Activated T-helper 2 cell treated with anti-CD3 and anti-CD28 coated beads, Interferon-gamma antibody, Interleukin-2, Interleukin-4, amounts not matched to agents 10 μg/mL and 5 μg/mL and 100 μg/mL, durations not matched to agents 14 hours and 24 hours and 36 hours (primary cell): ENCODE results near the gene CYBRD1. TPM values are rescaled to one million over a fixed set of nuclear protein-coding genes. Genes with fewer than 3 reads are reported as not detected.
A peak's percentile ranks its signal among the peaks of the same experiment; 100 is the strongest.
"Not testable (repeated sequence)": the region's sequence is repeated elsewhere in the genome, so short reads cannot be mapped to it uniquely, and the experiment has no call there.

Source experiments
- DNase-seq: peaks from one replicate; pipeline ENCODE4 v3.0.0; 2021; ENCODE audit warnings: low spot score
- H3K27ac Mint-ChIP-seq: one replicate; pipeline ENCODE4 v1.8.0; 2021; ENCODE audit warnings: mixed read lengths
- H3K27me3 Mint-ChIP-seq: one replicate; pipeline ENCODE4 v1.8.0; 2021; ENCODE audit warnings: low read depth, mixed read lengths
- H3K36me3 Mint-ChIP-seq: one replicate; pipeline ENCODE4 v1.8.0; 2021; ENCODE audit warnings: low read depth, mixed read lengths
- H3K4me1 Mint-ChIP-seq: one replicate; pipeline ENCODE4 v1.8.0; 2021; ENCODE audit warnings: low read depth, mixed read lengths
- H3K4me3 Mint-ChIP-seq: one replicate; pipeline ENCODE4 v1.8.0; 2021; ENCODE audit warnings: low read depth, mild to moderate bottlenecking, moderate library complexity, mixed read lengths
- H3K9me3 Mint-ChIP-seq: one replicate; pipeline ENCODE4 v1.8.0; 2021; ENCODE audit warnings: mixed read lengths
- intact Hi-C: fragments of 100-400 bp; cut with micrococcal nuclease; formaldehyde crosslinking; loops from one replicate; pipeline ENCODE4 v1.15.1; 2023
- total RNA-seq: library from RNA; stranded (reverse); gene quantifications from 2 replicates; pipeline ENCODE4 v1.2.3, GENCODE V29; 2022

Gene CYBRD1
- total RNA-seq, 1 donor from 2014 or later, result 5.7 TPM

DNA sequence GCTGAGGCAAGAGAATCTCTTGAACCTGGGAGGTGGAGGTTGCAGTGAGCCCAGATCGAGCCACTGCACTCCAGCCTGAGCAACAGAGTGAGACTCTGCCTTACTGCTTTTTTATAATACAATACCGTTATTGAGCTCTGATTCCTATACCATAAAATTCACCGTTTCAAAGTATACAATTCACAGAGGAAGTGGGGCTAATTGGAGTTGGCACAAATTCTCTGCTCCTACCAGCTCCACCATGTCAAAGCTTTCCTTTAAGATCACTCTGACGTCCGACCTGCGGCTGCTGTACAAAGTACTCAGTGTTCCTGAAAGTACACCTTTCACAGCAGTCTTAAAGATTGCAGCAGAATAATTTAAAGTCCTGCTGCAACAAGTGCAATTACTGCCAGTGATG lies 29.6 kb upstream of the CYBRD1 start:
- Mint-ChIP-seq H3K4me3 (no peak overlapping the region), H3K9me3 (peaks cover 11% of the 10 kb centered on the region), H3K27ac (no peak overlapping the region), H3K27me3 (no peaks in the 10 kb centered on the region), H3K4me1 (no peaks in the 10 kb centered on the region), H3K36me3 (peaks cover 8% of the 10 kb centered on the region)
- intact Hi-C loops, result no loop called here
- DNase-seq, result no peak

DNA sequence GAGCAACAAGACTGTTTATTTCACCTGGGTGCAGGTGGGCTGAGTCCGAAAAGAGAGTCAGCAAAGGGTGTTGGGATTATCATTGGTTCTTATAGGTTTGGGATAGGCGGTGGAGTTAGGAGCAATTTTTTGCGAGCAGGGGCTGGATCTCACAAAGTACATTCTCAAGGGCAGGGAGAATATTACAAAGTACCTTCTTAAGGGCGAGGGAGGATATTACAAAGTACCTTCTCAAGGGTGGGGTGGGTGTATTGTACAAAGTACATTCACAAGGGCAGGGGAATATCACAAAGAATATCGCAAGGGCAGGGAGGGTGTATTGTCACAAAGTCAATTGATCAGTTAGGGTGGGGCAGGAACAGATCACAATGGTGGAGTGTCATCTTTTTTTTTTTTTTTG lies 24.6 kb upstream of the CYBRD1 start:
- intact Hi-C loops, H3K4me1 Mint-ChIP-seq, H3K9me3 Mint-ChIP-seq, H3K4me3 Mint-ChIP-seq, H3K36me3 Mint-ChIP-seq, H3K27me3 Mint-ChIP-seq, H3K27ac Mint-ChIP-seq, DNase-seq: not testable (repeated sequence)

GRCh38 chr2:171505374-171505773 lies 16.9 kb upstream of the CYBRD1 start:
- Mint-ChIP-seq H3K27ac (no peak overlapping the region), H3K4me3 (no peak overlapping the region), H3K4me1 (peaks cover 4% of the 10 kb centered on the region), H3K9me3 (no peaks in the 10 kb centered on the region), H3K36me3 (no peaks in the 10 kb centered on the region), H3K27me3 (peaks cover 17% of the 10 kb centered on the region)
- no peak for DNase-seq
- intact Hi-C loops, result no loop called here

- Mint-ChIP-seq H3K27me3 (peaks cover 14% of the 10 kb centered on the region), H3K9me3 (no peaks in the 10 kb centered on the region), H3K36me3 (no peaks in the 10 kb centered on the region), H3K27ac (no peak overlapping the region), H3K4me3 (no peak overlapping the region), H3K4me1 (peaks cover 7% of the 10 kb centered on the region)
- intact Hi-C loops, result no loop called here
- no peak for DNase-seq
Observed at GRCh38 chr2:171509945-171510731, 12.1 kb upstream of the CYBRD1 start.

GRCh38 chr2:171512014-171512413 lies 10.3 kb upstream of the CYBRD1 start:
- H3K4me3 Mint-ChIP-seq, result no peak overlapping the region
- peaks cover 7% of the 10 kb centered on the region for H3K4me1 Mint-ChIP-seq
- no peaks in the 10 kb centered on the region for H3K36me3 Mint-ChIP-seq
- no peak overlapping the region for H3K27ac Mint-ChIP-seq
- H3K9me3 Mint-ChIP-seq, result no peaks in the 10 kb centered on the region
- intact Hi-C loops, result no loop called here
- H3K27me3 Mint-ChIP-seq, result peaks cover 13% of the 10 kb centered on the region
- no peak for DNase-seq

DNA sequence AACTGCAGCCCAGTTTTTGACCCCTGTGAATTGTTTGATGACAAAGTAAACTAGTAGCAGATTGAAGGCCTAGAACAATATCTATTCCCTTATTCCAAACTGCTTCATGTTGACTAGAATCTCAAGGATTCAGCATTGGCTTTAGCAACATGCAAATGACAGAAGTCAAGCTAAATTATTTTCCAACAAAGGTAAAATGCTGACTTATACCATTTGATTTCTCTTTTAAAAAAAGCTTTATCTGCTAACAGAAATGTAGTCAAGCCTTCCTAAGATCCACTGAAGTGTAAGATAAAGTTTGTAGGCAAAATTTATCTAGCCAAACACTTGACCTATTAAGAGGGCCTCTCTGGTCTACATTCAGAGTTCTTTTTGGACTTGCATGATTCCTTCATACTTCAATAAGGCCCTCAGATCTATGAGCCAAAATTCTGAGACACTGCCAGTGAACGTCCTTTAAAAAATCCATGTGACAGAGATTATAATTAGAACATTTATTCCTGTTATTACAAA lies 9.5 kb upstream of the CYBRD1 start:
- no peaks in the 10 kb centered on the region for H3K36me3 Mint-ChIP-seq
- no peak overlapping the region for H3K4me3 Mint-ChIP-seq
- no peak overlapping the region for H3K27ac Mint-ChIP-seq
- DNase-seq, result no peak
- peaks cover 7% of the 10 kb centered on the region for H3K4me1 Mint-ChIP-seq
- H3K27me3 Mint-ChIP-seq, result peaks cover 11% of the 10 kb centered on the region
- H3K9me3 Mint-ChIP-seq, result no peaks in the 10 kb centered on the region
- intact Hi-C loops, result no loop called here

DNA sequence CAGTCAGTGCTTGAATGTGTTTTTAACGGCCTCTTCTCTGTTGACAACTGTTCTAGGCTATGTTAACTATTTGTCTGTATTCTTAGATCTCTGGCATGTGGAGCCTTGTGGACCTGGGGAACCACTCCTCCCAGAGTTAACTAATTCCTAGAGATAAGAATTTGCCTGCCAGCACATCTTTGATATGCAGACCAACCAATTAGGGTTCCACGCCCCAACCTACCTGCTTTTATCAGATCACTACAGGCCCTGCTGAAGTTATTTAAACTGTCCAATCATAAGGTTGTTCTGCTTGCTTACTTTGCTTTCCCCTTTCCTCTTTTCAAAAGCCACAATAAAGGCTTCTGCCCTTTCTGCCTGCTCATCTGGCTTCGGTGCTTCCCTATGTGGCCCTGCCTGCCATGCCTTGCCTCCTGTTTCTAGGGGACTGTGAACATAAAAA lies 8.5 kb upstream of the CYBRD1 start:
- Mint-ChIP-seq H3K36me3 (no peaks in the 10 kb centered on the region), H3K4me3 (no peak overlapping the region), H3K4me1 (peaks cover 7% of the 10 kb centered on the region), H3K27ac (no peak overlapping the region), H3K9me3 (no peaks in the 10 kb centered on the region), H3K27me3 (peaks cover 12% of the 10 kb centered on the region)
- no peak for DNase-seq
- intact Hi-C loops, result no loop called here

- no peak for DNase-seq
- Mint-ChIP-seq H3K36me3 (no peaks in the 10 kb centered on the region), H3K27ac (no peak overlapping the region), H3K9me3 (no peaks in the 10 kb centered on the region), H3K4me1 (peaks cover 4% of the 10 kb centered on the region), H3K27me3 (peaks cover 23% of the 10 kb centered on the region), H3K4me3 (no peak overlapping the region)
- intact Hi-C loops, result no loop called here
Observed at GRCh38 chr2:171514908-171515582, 7.2 kb upstream of the CYBRD1 start.

GRCh38 chr2:171515672-171516298 lies 6.5 kb upstream of the CYBRD1 start:
- Mint-ChIP-seq H3K27ac (no peak overlapping the region), H3K36me3 (no peaks in the 10 kb centered on the region), H3K27me3 (peaks cover 28% of the 10 kb centered on the region), H3K9me3 (no peaks in the 10 kb centered on the region), H3K4me3 (no peak overlapping the region), H3K4me1 (peaks cover 3% of the 10 kb centered on the region)
- DNase-seq, result no peak
- intact Hi-C loops, result no loop called here

DNA sequence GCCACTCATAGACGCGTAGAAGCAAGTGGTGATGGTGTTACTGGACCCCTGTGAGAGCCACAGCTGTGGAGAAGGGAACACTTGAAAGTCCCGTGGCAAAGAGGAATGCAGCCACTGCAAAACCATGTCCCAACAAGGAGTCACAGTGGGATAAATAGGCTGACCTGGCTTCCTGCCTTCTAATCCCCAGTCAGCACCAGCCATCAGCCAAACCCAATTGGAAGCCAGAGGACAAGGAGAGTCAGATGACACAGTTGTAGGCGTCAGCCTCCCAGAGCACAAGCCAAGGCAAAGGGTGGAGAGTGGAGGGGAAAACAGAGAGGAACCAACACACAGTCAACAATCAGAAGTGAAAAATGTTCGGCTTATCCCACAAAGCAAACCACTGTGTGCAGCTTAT lies 5.5 kb upstream of the CYBRD1 start:
- peaks cover 38% of the 10 kb centered on the region for H3K27me3 Mint-ChIP-seq
- no peaks in the 10 kb centered on the region for H3K36me3 Mint-ChIP-seq
- DNase-seq, result no peak
- H3K4me3 Mint-ChIP-seq, result no peak overlapping the region
- no peak overlapping the region for H3K27ac Mint-ChIP-seq
- intact Hi-C loops, result no loop called here
- peaks cover 5% of the 10 kb centered on the region for H3K4me1 Mint-ChIP-seq
- no peaks in the 10 kb centered on the region for H3K9me3 Mint-ChIP-seq

GRCh38 chr2:171520471-171520870 lies 1.8 kb upstream of the CYBRD1 start:
- Mint-ChIP-seq H3K36me3 (no peaks in the 10 kb centered on the region), H3K4me1 (peaks cover 9% of the 10 kb centered on the region), H3K27me3 (peaks cover 59% of the 10 kb centered on the region), H3K4me3 (no peak overlapping the region), H3K27ac (no peak overlapping the region), H3K9me3 (no peaks in the 10 kb centered on the region)
- no peak for DNase-seq
- intact Hi-C loops, result no loop called here

DNA sequence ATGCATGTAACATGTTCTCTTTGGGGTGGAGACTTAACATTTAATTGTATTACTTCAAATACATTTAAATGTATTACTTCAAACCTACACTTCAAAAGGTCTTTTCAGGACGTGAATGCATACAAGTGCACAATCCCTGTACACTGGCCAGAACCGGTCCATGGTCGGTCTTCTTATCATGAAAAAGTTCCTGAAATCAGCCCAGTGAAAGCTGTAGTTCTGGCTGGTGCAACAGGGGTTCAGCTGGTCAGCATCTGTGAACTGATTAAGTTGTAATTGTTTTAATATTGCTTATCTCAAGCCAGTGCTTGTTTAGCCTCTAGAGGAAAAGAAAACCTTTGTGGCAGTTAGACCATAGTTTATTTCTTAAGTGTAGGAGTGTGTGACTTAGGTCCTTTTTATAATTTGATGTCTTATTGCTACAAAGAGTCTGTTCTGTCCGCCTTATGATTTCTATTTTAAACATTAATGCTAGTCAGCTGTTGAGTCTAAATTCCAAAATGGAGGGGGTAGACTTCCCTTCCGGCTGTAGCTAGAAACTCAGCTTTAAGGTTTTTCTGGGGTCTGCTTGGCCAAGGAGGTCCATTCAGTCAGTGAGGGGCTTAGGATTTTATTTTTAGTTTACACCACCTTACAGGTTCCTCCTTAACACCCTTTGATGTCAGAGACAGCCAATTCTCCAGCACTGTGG lies 768 bp upstream of the CYBRD1 start:
- Mint-ChIP-seq H3K4me3 (peak overlapping the region; percentile 80), H3K9me3 (no peaks in the 10 kb centered on the region), H3K4me1 (peaks cover 9% of the 10 kb centered on the region), H3K36me3 (no peaks in the 10 kb centered on the region), H3K27ac (no peak overlapping the region), H3K27me3 (peaks cover 56% of the 10 kb centered on the region)
- intact Hi-C loops, result no loop called here
- no peak for DNase-seq
